Neural progenitor cell (in vitro differentiated cells): ENCODE measurements around the gene KCNJ9. TPM values are rescaled to one million over a fixed set of nuclear protein-coding genes. Genes with fewer than 3 reads are reported as not detected.

Experiments
- DNase-seq: peaks from one replicate; pipeline ENCODE4 v3.0.0-alpha.2; 2016; ENCODE audit warnings: low spot score
- H2AFZ ChIP-seq: fragments of 200-600 bp; sonication (generic); replicated peaks from 2 replicates; pipeline ENCODE4 v1.6.1; 2016; ENCODE audit warnings: antibody characterized with exemption
- H3F3A ChIP-seq: fragments of 200-600 bp; sonication (generic); 2 replicates; pipeline ENCODE4 v1.6.1; 2016; ENCODE audit warnings: antibody characterized with exemption, low read depth
- H3K27ac ChIP-seq: fragments of 200-600 bp; sonication (generic); 2 replicates; pipeline ENCODE4 v1.5.1; 2016; ENCODE audit warnings: mild to moderate bottlenecking
- H3K27me3 ChIP-seq: fragments of 200-600 bp; sonication (generic); 2 replicates; pipeline ENCODE4 v1.6.1; 2016; ENCODE audit warnings: mild to moderate bottlenecking, moderate library complexity
- H3K36me3 ChIP-seq: fragments of 200-600 bp; sonication (generic); 2 replicates; pipeline ENCODE4 v1.5.1; 2016
- H3K4me1 ChIP-seq: fragments of 200-600 bp; sonication (generic); 2 replicates; pipeline ENCODE4 v1.6.1; 2016; ENCODE audit warnings: mixed run types
- H3K4me2 ChIP-seq: fragments of 200-600 bp; sonication (generic); 2 replicates; pipeline ENCODE4 v1.6.1; 2016
- H3K4me3 ChIP-seq: fragments of 200-600 bp; sonication (generic); 2 replicates; pipeline ENCODE4 v1.5.1; 2016
- H3K79me2 ChIP-seq: fragments of 200-600 bp; sonication (generic); 2 replicates; pipeline ENCODE4 v1.6.1; 2016; ENCODE audit warnings: low read depth
- H3K9ac ChIP-seq: fragments of 200-600 bp; sonication (generic); 2 replicates; pipeline ENCODE4 v1.6.1; 2016
- H3K9me3 ChIP-seq: fragments of 200-600 bp; sonication (generic); 2 replicates; pipeline ENCODE4 v1.5.1; 2016; ENCODE audit warnings: low read depth
- H4K20me1 ChIP-seq: fragments of 200-600 bp; sonication (generic); 2 replicates; pipeline ENCODE4 v1.6.1; 2016; ENCODE audit warnings: low read depth
- H3K27ac Mint-ChIP-seq: 3 replicates; pipeline ENCODE4 v1.8.0; 2021; ENCODE audit warnings: mixed read lengths
- H3K27me3 Mint-ChIP-seq: 2 replicates; pipeline ENCODE4 v1.8.0; 2022; ENCODE audit warnings: low read depth, mild to moderate bottlenecking, inconsistent platforms, moderate library complexity, mixed read lengths; ENCODE audit not compliant: insufficient read depth
- H3K36me3 Mint-ChIP-seq: 3 replicates; pipeline ENCODE4 v1.8.0; 2021; ENCODE audit warnings: mixed read lengths
- H3K4me1 Mint-ChIP-seq: 3 replicates; pipeline ENCODE4 v1.8.0; 2021; ENCODE audit warnings: mixed read lengths
- H3K4me3 Mint-ChIP-seq: 3 replicates; pipeline ENCODE4 v1.8.0; 2021; ENCODE audit warnings: mild to moderate bottlenecking, moderate library complexity, mixed read lengths
- H3K9me3 Mint-ChIP-seq: 3 replicates; pipeline ENCODE4 v1.8.0; 2020; ENCODE audit warnings: mixed read lengths
- CTCF ChIP-seq: fragments of 200-600 bp; sonication (generic); IDR thresholded peaks from 2 replicates; pipeline ENCODE4 v1.5.1; 2017; ENCODE audit warnings: antibody characterized with exemption, mild to moderate bottlenecking
- EZH2 ChIP-seq: fragments of 200-600 bp; sonication (generic); IDR thresholded peaks from 2 replicates; pipeline ENCODE4 v1.6.1; 2017; ENCODE audit warnings: antibody characterized with exemption, mild to moderate bottlenecking, moderate library complexity
- EZH2phosphoT487 ChIP-seq: fragments of 200-600 bp; sonication (generic); IDR thresholded peaks from 2 replicates; pipeline ENCODE4 v1.6.1; 2017; ENCODE audit warnings: antibody characterized with exemption
- total RNA-seq: library from RNA; depleted of rRNA; stranded (reverse); fragments of >200 nt; gene quantifications from 2 replicates; pipeline ENCODE4 v1.2.3, GENCODE V29; 2015; ENCODE audit warnings: low replicate concordance

KCNJ9 gene
- total RNA-seq, 1 donor from 2014 or later, result 0.09 TPM

- Mint-ChIP-seq H3K4me3 (peak overlapping the region; percentile 91), H3K36me3 (peaks cover 16% of the 10 kb centered on the region)
- DNase-seq, result no peak
These were observed 37.6 kb downstream of the KCNJ9 start for GRCh38 chr1:160118928-160119327.

GRCh38 chr1:160120797-160121196 lies 39.5 kb downstream of the KCNJ9 start:
- H2AFZ ChIP-seq, result no peak overlapping the region
- no peak for DNase-seq
- Mint-ChIP-seq H3K27ac (no peak overlapping the region), H3K4me3 (no peak overlapping the region), H3K4me1 (peaks cover 35% of the 10 kb centered on the region), H3K27me3 (peaks cover 2% of the 10 kb centered on the region), H3K9me3 (no peaks in the 10 kb centered on the region), H3K36me3 (peaks cover 25% of the 10 kb centered on the region)
- H3K27me3 ChIP-seq, result no peaks in the 10 kb centered on the region
- TF ChIP-seq EZH2 (no peak), EZH2phosphoT487 (no peak), CTCF (no peak)
- no peak overlapping the region for H3K4me2 ChIP-seq
- peaks cover 47% of the 10 kb centered on the region for H3K79me2 ChIP-seq
- no peaks in the 10 kb centered on the region for H3K9me3 ChIP-seq
- peaks cover 41% of the 10 kb centered on the region for H3K4me1 ChIP-seq
- H3K36me3 ChIP-seq, result peaks cover 8% of the 10 kb centered on the region
- no peak overlapping the region for H3K4me3 ChIP-seq
- H4K20me1 ChIP-seq, result peaks cover 45% of the 10 kb centered on the region
- H3F3A ChIP-seq, result peaks cover 15% of the 10 kb centered on the region
- H3K27ac ChIP-seq, result no peak overlapping the region
- H3K9ac ChIP-seq, result no peak overlapping the region

More at GRCh38 chr1:160118928-160119327, 37.6 kb downstream of the KCNJ9 start:
- no peaks in the 10 kb centered on the region for H3K27me3 Mint-ChIP-seq
- Histone ChIP-seq H3K9me3 (no peaks in the 10 kb centered on the region), H2AFZ (no peak overlapping the region), H3K9ac (no peak overlapping the region), H3K4me1 (peaks cover 59% of the 10 kb centered on the region), H3K36me3 (peaks cover 8% of the 10 kb centered on the region), H3K4me3 (peak overlapping the region; percentile 65), H3F3A (peaks cover 31% of the 10 kb centered on the region), H4K20me1 (peaks cover 43% of the 10 kb centered on the region), H3K79me2 (peaks cover 54% of the 10 kb centered on the region), H3K27me3 (no peaks in the 10 kb centered on the region), H3K4me2 (peak overlapping the region; percentile 97), H3K27ac (no peak overlapping the region)
- no peaks in the 10 kb centered on the region for H3K9me3 Mint-ChIP-seq
- no peak for TF ChIP-seq EZH2phosphoT487
- peaks cover 52% of the 10 kb centered on the region for H3K4me1 Mint-ChIP-seq
- H3K27ac Mint-ChIP-seq, result no peak overlapping the region

DNA sequence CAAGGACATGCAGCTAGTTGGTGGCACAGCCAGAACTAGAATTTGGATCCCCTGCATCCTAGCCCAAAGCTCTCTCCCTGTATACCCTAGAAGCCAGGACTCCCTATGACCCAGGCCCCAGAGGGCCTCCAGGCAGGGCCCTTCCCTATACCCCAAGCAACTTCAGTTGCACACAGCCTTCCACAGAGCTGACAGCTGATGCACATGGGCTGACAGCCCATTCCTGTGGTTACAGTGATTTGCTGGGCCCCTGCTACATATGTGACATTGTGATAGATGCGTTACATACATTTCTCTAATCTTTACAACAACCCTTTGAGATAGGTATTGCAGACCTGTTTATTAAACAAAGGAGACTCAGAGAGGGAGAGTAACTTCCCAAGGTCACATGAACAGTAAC lies 40.0 kb downstream of the KCNJ9 start:
- Mint-ChIP-seq H3K36me3 (peaks cover 25% of the 10 kb centered on the region), H3K9me3 (no peaks in the 10 kb centered on the region), H3K27me3 (peaks cover 2% of the 10 kb centered on the region), H3K4me1 (peaks cover 29% of the 10 kb centered on the region), H3K4me3 (no peak overlapping the region), H3K27ac (no peak overlapping the region)
- H2AFZ ChIP-seq, result no peak overlapping the region
- no peak overlapping the region for H3K9ac ChIP-seq
- TF ChIP-seq EZH2 (no peak), CTCF (no peak)
- no peak for DNase-seq
- H3K4me2 ChIP-seq, result no peak overlapping the region
- peaks cover 36% of the 10 kb centered on the region for H3K4me1 ChIP-seq
- no peak overlapping the region for H3K4me3 ChIP-seq
- no peak overlapping the region for H3K27ac ChIP-seq
- peaks cover 41% of the 10 kb centered on the region for H3K79me2 ChIP-seq
- H3K9me3 ChIP-seq, result no peaks in the 10 kb centered on the region
- H3K36me3 ChIP-seq, result peaks cover 8% of the 10 kb centered on the region
- H3K27me3 ChIP-seq, result no peaks in the 10 kb centered on the region
- H3F3A ChIP-seq, result peaks cover 12% of the 10 kb centered on the region
- H4K20me1 ChIP-seq, result peaks cover 45% of the 10 kb centered on the region

DNA sequence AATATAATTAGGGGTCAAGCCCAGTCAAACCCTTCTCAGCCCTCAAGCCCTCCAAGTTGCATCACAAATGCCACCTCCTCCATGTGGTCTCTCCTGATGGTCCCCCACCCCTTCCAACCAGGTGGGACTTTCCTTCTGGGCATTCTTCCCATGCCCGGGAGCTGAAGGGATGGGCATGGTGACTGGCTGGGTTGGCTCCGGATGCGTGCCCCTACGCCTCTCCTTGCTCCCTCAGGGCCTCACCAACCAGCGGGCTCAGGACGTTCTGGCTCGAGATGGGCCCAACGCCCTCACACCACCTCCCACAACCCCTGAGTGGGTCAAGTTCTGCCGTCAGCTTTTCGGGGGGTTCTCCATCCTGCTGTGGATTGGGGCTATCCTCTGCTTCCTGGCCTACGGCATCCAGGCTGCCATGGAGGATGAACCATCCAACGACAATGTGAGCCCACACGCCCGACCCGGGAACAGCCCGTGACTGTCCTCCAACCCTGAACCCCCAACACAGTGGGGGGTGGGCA lies 41.7 kb downstream of the KCNJ9 start:
- no peak overlapping the region for H3K4me3 ChIP-seq
- Mint-ChIP-seq H3K27ac (no peak overlapping the region), H3K9me3 (no peaks in the 10 kb centered on the region), H3K36me3 (peaks cover 38% of the 10 kb centered on the region), H3K4me3 (no peak overlapping the region), H3K27me3 (peaks cover 2% of the 10 kb centered on the region), H3K4me1 (peaks cover 14% of the 10 kb centered on the region)
- H3K27me3 ChIP-seq, result no peaks in the 10 kb centered on the region
- no peak overlapping the region for H3K9ac ChIP-seq
- H3F3A ChIP-seq, result peaks cover 6% of the 10 kb centered on the region
- H2AFZ ChIP-seq, result no peak overlapping the region
- peaks cover 33% of the 10 kb centered on the region for H4K20me1 ChIP-seq
- H3K79me2 ChIP-seq, result peaks cover 25% of the 10 kb centered on the region
- H3K4me1 ChIP-seq, result peaks cover 19% of the 10 kb centered on the region
- DNase-seq, result no peak
- no peaks in the 10 kb centered on the region for H3K9me3 ChIP-seq
- H3K27ac ChIP-seq, result no peak overlapping the region
- H3K36me3 ChIP-seq, result peaks cover 14% of the 10 kb centered on the region
- no peak overlapping the region for H3K4me2 ChIP-seq
- TF ChIP-seq EZH2 (no peak), CTCF (no peak), EZH2phosphoT487 (no peak)
